SU-DHL-6 (cell line): ENCODE data around the gene JAML.

ENCODE experiments used
- H2AFZ ChIP-seq: fragments of 200-600 bp; sonication (generic); 2 replicates; pipeline ENCODE4 v1.6.1; 2014; ENCODE audit warnings: low read depth, mild to moderate bottlenecking, moderate library complexity, mixed read lengths, antibody characterized with exemption, low read length; ENCODE audit not compliant: severe bottlenecking
- H3F3A ChIP-seq: fragments of 200-600 bp; shearing (Covaris generic); 2 replicates; pipeline ENCODE4 v1.6.0; 2016; ENCODE audit warnings: antibody characterized with exemption, mild to moderate bottlenecking; ENCODE audit not compliant: insufficient read depth
- H3K27ac ChIP-seq: fragments of 200-600 bp; sonication (generic); 2 replicates; pipeline ENCODE4 v1.5.1; 2016; ENCODE audit warnings: low read depth, mild to moderate bottlenecking, low read length, moderate library complexity, mixed read lengths
- H3K27me3 ChIP-seq: fragments of 200-600 bp; sonication (generic), shearing (Covaris generic); 2 replicates; pipeline ENCODE4 v1.6.0; 2014; ENCODE audit warnings: mild to moderate bottlenecking, low read length
- H3K36me3 ChIP-seq: fragments of 200-600 bp; sonication (generic); 2 replicates; pipeline ENCODE4 v1.6.1; 2014; ENCODE audit warnings: mild to moderate bottlenecking, low read length, mixed read lengths
- H3K4me2 ChIP-seq: fragments of 300-600, 200-600 bp; shearing (Covaris generic), sonication (generic); 2 replicates; pipeline ENCODE4 v1.6.0; 2014; ENCODE audit warnings: low read length, low read depth, mild to moderate bottlenecking; ENCODE audit not compliant: poor library complexity, severe bottlenecking
- H3K4me3 ChIP-seq: fragments of 200-600 bp; sonication (generic); 2 replicates; pipeline ENCODE4 v1.5.1; 2014; ENCODE audit warnings: antibody characterized with exemption, low read length, mild to moderate bottlenecking, mixed read lengths; ENCODE audit not compliant: insufficient read depth, poor library complexity, severe bottlenecking
- H3K79me2 ChIP-seq: fragments of 200-600 bp; sonication (generic); 2 replicates; pipeline ENCODE4 v1.6.1; 2014; ENCODE audit warnings: mild to moderate bottlenecking, low read length, moderate library complexity; ENCODE audit not compliant: insufficient read depth
- H3K9ac ChIP-seq: fragments of 200-600 bp; sonication (generic); 2 replicates; pipeline ENCODE4 v1.7.0; 2014; ENCODE audit warnings: mild to moderate bottlenecking, low read length
- H3K9me2 ChIP-seq: fragments of 200-600 bp; sonication (generic); replicated peaks from 2 replicates; pipeline ENCODE4 v1.6.1; 2014; ENCODE audit warnings: low read length; ENCODE audit not compliant: insufficient read depth
- H3K9me3 ChIP-seq: fragments of 200-600 bp; sonication (generic); 2 replicates; pipeline ENCODE4 v1.6.1; 2014; ENCODE audit warnings: low read length, mixed read lengths; ENCODE audit not compliant: insufficient read depth
- H4K20me1 ChIP-seq: fragments of 200-600 bp; sonication (generic); 2 replicates; pipeline ENCODE4 v1.6.1; 2014; ENCODE audit warnings: low read depth, mild to moderate bottlenecking, antibody characterized with exemption, low read length, moderate library complexity, mixed read lengths
- CTCF ChIP-seq: fragments of 200-600 bp; sonication (generic); IDR thresholded peaks from one replicate; pipeline ENCODE4 v1.5.1; 2017; ENCODE audit warnings: antibody characterized with exemption, mild to moderate bottlenecking, low read length, moderate library complexity; ENCODE audit not compliant: insufficient read depth, poor library complexity, severe bottlenecking
- EZH2phosphoT487 ChIP-seq: fragments of 200-600 bp; sonication (generic), shearing (Covaris generic); conservative IDR thresholded peaks from 2 replicates; pipeline ENCODE4 v1.6.1; 2018; ENCODE audit warnings: mild to moderate bottlenecking, antibody characterized with exemption, low read length, moderate library complexity, mixed read lengths

The JAML gene

GRCh38 chr11:118164885-118165284, 59.9 kb downstream of the JAML start:
- no peaks in the 10 kb centered on the region for H3K27me3 ChIP-seq
- H3K9me3 ChIP-seq, result no peaks in the 10 kb centered on the region

GRCh38 chr11:118163494-118163893, 61.3 kb downstream of the JAML start:
- Histone ChIP-seq H3K9me3 (no peaks in the 10 kb centered on the region), H3K36me3 (no peaks in the 10 kb centered on the region), H4K20me1 (no peaks in the 10 kb centered on the region), H3K4me2 (no peak overlapping the region), H3K9me2 (no peaks in the 10 kb centered on the region), H3K9ac (no peak overlapping the region), H3K4me3 (no peak overlapping the region), H3K27me3 (no peaks in the 10 kb centered on the region), H3K79me2 (no peaks in the 10 kb centered on the region), H3F3A (no peaks in the 10 kb centered on the region), H3K27ac (no peak overlapping the region), H2AFZ (no peak overlapping the region)
- TF ChIP-seq CTCF (no peak), EZH2phosphoT487 (no peak)

More at GRCh38 chr11:118164885-118165284, 59.9 kb downstream of the JAML start:
- Histone ChIP-seq H3K27ac (no peak overlapping the region), H3K9me2 (no peaks in the 10 kb centered on the region), H2AFZ (no peak overlapping the region), H3K4me2 (no peak overlapping the region), H3F3A (no peaks in the 10 kb centered on the region), H3K9ac (no peak overlapping the region), H3K36me3 (no peaks in the 10 kb centered on the region), H4K20me1 (no peaks in the 10 kb centered on the region), H3K4me3 (no peak overlapping the region), H3K79me2 (no peaks in the 10 kb centered on the region)
- TF ChIP-seq CTCF, result no peak
- no peak for TF ChIP-seq EZH2phosphoT487

GRCh38 chr11:118162846-118163245, 62.0 kb downstream of the JAML start:
- no peak overlapping the region for H3K4me3 ChIP-seq
- no peaks in the 10 kb centered on the region for H3F3A ChIP-seq
- H3K36me3 ChIP-seq, result no peaks in the 10 kb centered on the region
- no peak overlapping the region for H3K9ac ChIP-seq
- TF ChIP-seq CTCF (no peak), EZH2phosphoT487 (no peak)
- H3K27ac ChIP-seq, result no peak overlapping the region
- H3K27me3 ChIP-seq, result no peaks in the 10 kb centered on the region
- no peak overlapping the region for H2AFZ ChIP-seq
- H3K9me2 ChIP-seq, result no peaks in the 10 kb centered on the region
- no peaks in the 10 kb centered on the region for H3K79me2 ChIP-seq
- no peak overlapping the region for H3K4me2 ChIP-seq
- no peaks in the 10 kb centered on the region for H4K20me1 ChIP-seq
- no peaks in the 10 kb centered on the region for H3K9me3 ChIP-seq

- Histone ChIP-seq H3K36me3 (no peaks in the 10 kb centered on the region), H3K9me2 (no peaks in the 10 kb centered on the region), H3K27ac (no peak overlapping the region), H4K20me1 (no peaks in the 10 kb centered on the region), H3K27me3 (no peaks in the 10 kb centered on the region), H3K9me3 (no peaks in the 10 kb centered on the region), H3K4me3 (no peak overlapping the region), H3K79me2 (no peaks in the 10 kb centered on the region), H2AFZ (no peak overlapping the region), H3F3A (no peaks in the 10 kb centered on the region), H3K9ac (no peak overlapping the region), H3K4me2 (no peak overlapping the region)
- no peak for TF ChIP-seq CTCF
- no peak for TF ChIP-seq EZH2phosphoT487
Observed at GRCh38 chr11:118161786-118162185, 63.0 kb downstream of the JAML start.
